Medulla oblongata (tissue), 1 donor: ENCODE measurements around the gene NACC1.

Source experiments
- DNase-seq: peaks from one replicate; pipeline ENCODE4 v3.0.0-alpha.2; 2015; ENCODE audit errors: extremely low spot score

NACC1 gene

DNA sequence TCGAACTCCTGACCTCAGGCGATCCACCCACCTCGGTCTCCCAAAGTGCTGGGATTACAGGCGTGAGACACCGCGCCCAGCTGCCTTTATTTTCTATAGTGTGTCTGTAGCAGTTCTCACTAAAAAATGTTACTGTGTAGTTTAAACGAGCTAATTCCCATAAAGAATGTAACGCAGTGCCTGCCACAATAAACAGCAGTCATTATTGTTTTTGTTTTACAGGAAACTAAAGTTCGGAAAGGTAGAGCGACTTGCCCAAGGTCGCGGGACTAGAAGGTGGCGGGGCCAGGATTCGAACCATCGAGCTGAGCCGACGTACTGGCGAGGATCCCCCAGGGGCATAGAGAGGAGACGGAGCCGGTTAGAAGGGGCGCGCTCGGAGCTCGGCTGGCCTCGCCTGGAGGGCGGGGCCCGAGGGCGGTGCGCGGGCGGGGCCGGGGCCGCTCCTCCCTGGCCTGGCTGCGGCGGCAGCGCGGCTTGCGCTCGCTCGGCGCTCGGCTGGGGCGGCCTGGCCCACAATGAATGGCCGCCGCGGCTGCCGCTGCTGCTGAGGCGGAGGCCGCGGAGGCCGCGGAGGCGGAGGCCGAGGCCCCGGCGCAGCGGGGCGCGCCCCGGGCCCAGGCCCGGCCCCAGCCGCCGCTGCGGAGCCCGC is at the start of gene NACC1:
Gene NACC1, plus strand, starts transcription at position 493 of the 652 bp plus-strand sequence. CDS start 16,944 bp downstream, outside the sequence.
- DNase-seq = peak; percentile 91

DNA sequence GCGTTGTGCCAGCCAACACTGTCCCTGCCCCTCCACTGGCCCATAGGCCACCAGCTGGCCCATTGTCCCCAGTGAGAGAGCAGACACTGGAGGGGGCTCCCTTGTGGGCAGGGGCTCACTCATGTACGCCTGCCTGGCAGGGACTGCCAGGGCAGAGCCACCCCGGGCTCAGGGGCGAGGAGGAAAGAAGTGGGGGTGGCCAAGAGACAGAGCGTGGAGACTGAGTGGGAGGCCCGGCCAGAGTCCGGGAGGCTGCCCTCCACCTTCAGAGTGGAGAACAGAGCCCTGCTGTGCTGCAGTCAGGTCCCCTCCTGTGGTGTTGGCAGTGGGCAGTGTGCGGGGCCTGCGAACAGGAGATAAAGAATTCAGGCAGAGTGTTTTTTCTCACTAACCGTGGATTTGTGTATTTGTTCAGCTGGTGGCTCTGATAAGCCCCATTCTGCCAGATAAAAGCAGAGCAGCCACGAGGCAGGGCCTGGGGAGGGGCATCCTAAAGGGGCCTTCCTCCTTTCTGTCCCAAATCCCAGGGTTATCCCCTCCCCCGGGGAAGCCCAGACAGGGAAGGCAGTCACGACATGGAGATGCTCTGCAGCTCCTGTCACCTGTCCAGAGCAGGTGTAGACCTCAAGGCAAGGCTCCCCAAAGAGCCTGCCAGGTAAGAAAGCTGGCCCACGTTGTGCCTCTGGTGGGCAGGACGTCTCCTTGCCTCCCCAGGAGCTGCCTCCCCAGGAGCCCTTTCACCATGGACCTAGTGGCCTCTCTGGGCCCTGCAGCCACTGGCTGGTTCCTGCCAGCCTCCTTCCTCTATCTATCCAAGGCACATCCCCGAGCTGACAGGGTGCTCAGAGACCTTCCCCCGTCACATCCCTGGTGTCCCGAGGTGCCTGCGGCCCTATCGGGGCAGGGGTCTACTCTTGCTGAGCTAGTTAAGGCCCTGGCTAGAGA is 48.4 kb upstream of the NACC1 start:
- no peak for DNase-seq

DNA sequence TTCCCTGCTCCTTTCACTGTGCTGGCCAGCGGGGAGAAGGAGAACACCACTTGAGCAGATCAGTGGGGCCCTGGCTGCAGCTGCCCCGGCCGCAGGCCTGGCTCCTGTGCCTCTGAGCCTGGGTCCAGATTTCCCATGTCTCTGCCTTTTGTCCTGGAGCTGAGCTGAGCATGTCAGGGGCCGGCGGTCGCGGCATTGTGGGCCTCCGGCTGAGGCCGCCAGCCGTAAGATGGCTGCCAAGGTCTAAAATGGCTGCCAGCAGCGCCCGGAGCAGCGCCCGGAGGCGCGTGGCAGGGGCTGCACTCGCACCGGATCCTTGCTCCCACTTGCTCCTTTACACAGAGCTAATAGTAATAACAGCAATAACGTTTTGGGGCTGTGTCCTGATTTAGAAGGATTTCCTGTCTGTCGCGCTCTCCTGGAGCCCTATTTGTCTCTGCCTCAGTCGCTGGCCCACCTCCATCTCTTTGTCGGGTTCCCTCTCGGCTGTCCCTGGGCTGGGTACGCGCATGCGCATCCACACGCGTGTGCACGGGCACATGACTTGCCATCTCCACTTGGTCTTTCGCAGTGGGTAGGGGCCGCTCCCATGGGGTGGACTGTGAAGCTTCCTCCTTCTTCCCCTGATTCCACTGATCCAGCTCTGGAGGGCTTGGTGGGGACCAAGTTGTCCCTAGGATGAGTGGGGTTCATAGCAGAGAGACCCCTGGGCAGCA is 47.5 kb upstream of the NACC1 start:
- DNase-seq = peak; percentile 73

DNA sequence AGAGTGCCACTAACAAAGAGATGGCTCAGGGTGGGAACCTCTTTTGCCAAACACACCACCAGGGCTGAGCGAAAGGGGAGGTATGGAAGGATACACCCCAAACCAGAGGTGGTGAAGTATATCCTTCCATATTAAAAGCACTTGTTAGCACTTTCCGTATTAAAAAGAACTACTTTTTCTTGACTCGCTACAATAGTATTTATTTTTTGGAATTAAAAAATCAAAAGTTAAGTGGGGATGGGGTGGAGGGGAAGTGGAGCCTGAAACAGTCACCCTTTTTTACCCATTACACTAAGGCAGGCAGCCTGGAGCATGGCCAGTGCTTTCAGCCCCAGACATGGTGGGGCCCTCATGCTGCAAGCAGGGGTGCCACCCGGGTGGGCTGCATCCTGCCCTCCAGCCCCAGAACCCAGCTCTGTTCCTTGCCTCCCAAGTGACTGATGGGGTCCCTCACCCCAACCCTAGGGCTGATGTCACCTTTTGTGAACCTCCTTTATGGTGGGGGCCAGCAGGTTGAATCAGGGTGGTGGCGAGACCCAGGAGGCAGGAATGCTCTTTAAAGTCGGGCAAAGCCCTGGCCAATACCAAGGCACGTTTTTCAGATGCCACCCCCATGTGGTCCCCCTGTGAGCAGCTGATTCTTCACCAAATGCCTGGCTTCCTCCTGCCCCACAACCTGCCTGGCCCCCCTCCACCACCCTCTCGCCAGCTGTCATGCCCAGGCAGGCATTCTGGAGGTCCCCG is 46.4 kb upstream of the NACC1 start:
- no peak for DNase-seq

DNA sequence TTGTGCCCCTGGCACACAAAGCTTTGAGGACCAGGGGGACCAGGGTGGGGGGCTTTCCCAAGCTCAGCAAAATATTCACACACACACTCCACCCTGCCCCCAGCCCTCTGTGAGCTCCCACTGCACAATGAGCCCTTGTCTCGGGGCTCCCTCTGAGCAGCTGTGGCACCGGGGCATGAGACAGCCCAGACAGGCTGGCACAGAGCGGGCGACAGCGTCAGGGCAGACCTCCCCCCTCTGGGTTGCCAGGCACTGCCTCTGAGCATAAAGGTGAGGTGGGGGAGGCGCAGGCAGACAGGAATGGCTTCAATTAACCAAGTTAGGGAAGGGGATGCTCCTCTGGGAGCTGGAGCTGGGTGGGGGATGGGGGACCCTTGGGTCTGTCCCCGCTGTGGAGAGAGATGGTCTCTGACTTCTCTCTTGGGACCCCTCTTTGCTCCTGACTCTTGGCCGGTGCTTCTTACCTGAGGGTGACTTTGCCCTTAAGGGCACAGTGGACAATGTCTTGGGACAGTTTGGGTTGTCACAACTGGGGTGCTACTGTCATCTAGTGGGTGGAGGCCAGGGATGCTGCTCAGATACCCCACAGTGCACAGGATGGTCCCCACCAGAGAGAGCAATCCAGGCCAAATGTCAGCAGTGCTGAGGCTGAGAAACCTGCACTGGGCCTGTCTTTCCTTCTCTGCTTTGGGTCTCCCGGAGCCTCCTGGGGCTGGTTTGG is 45.7 kb upstream of the NACC1 start:
- DNase-seq = peak; percentile 98

DNA sequence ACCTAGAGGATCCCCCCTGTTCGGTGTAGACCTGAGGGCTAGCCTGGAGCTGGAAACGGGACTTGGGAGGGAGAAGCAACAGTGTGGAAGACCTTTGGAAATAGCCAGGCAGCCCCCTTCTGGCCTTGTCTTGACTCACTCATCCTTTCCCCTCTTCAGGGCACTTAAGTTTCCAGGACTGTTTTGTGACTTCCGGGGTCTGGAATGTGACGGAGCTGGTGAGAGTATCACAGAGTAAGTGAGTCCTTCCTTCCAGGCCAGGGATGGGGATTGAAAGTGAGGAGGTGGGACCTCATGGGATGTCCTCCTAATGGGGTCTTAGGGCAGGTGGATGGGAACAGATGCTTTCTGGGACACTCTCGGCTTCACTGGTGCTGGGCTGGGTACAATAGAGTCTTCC is 44.8 kb upstream of the NACC1 start:
- no peak for DNase-seq

DNA sequence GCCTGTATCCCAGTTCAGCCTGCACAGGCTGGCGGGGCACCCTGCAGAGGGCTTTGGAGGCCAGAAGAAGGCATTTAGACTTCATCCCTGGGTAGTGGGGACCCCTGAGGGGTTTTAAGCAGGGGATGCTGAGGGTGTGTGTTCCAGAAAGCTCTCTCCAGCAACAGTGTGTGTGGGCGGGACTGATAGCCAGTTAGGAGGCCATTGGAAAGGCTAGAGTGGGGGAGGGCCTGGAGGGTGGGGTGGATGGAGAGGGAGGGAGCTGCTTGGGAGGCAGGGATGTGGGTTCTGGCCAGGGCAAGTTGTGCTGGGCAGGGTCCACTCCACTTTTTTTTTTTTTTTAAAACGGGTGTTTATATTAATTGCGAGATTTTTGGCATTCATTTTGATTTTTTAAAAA is 43.7 kb upstream of the NACC1 start:
- DNase-seq = no peak

DNA sequence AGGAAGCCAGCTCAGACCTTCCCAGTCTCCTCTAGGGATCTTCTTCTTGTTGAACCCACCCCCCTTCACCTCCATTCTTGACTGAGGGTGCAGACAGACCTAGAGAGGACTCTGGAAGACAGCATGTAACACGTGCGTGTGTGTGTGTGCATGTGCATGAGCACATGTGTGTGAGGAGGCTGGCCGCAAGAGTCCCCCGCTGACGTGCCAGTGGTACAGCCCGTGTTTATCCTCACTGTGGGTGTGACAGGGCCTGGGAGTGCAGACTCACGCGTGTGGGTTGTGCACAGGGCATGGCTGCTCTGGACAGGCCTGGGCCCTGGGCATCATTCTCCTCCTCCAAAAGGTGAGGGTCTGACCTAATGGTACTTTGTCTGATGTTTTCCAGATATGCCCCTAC is 41.7 kb upstream of the NACC1 start:
- DNase-seq = no peak

DNA sequence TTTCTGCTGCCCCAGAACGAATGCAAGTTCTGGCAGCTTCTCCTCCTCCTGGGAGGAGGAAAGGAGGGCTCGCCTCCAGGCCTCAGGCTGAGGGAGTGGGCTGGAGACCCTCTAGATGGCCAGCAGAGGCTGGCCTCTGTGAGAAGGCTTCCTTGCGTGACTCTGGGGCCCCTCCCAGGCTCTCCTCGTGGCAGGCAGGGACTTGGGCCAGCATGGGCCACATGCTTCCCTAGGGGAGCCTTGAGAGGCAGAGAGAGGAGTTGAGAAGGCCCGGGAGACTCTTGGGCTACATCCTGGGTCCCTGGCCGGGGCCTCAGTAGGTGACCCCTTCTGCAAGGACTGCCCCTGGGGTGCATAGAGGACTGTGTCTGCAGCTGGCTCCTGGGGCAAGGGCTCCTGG is 41.3 kb upstream of the NACC1 start:
- DNase-seq = peak; percentile 82

DNA sequence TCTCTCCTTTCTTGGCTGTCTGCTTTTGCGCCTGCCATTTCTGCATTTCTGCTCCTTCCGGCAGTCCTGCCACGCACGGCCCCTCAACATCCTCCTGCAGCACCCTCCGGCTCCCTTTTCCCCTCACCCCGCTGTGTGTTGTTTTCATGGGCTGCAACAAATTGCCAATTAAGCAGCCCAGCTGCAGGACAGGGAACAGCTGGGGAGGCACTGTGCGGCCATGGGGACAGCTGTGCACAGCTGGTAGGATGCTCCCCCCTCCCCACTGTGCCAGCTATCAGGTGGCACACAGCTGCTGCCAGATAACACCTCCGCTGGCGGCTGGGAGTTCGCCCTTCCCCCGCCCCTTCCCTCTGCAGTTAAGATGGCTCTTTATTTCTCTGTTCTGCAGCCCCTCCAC is 40.8 kb upstream of the NACC1 start:
- DNase-seq = no peak

DNA sequence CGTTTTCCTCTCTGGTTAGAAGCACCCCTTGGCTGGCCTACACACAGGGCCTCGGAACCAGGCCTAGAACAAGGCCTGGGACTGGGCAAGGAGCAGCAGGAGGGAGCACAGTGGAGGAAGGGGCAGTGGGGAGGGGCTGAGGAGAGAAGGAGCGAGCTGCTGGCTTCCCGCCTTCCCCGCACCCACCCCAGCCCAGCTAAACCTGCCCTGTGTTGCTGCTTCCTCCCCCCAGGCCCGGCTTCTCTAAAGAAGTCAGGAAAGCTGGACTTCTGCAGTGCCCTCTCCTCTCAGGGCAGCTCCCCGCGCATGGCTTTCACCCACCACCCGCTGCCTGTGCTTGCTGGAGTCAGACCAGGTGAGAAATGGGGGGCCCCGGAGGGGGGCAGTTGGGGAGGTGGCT is 39.7 kb upstream of the NACC1 start:
- DNase-seq = no peak

DNA sequence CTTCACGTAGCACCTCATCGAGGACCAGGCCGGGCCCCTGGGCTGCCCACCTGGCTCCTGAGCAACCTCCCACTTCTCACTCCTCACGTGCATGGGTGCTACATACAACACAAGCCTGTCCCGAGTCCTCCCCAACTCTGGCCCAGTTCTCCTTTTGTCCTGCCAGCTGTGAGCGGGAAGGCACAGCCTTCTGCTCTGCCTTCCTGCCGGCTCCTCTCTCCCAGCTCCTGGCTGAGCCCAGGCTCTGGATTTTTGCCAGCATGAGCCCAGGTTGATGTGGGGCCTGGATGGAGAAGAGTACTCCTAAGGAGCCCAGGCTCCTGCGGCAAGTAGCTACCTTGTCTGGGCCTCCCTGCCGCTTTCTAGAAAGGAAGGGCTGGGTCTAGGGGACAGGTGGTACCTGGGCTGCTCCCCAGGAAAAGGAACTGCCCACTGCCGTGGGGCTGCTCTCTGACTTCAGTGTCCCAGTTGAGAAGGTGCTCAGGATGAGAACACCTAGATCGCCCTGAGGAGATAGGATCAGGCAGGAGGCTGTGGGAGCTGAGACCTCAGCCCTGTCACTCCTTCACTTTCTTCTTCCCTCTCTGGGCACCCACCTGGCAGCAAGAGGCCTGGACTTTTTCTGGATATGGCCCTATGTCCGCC is 39.0 kb upstream of the NACC1 start:
- no peak for DNase-seq

DNA sequence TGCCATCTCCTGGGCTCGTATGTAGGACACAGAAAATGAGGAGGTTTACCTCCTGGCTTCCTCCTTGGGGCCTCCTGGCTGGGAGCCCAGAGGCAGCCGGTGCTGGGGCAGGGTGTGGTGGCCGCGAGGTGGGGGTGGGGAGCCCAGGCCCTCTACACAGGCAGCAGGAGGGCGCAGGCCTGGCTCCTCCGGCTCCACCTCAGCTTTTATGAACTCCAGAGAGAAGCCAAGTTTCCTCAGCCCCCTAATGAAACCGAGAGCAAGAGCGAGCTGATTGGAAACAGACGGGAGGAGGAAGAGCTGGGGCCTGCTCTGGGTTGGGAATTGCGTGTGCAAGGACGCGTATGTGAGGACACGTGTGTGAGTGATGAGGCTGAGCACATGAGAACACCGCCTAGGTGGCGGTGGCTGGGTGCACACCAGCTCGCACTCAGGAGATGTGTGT is 38.5 kb upstream of the NACC1 start:
- DNase-seq = no peak

DNA sequence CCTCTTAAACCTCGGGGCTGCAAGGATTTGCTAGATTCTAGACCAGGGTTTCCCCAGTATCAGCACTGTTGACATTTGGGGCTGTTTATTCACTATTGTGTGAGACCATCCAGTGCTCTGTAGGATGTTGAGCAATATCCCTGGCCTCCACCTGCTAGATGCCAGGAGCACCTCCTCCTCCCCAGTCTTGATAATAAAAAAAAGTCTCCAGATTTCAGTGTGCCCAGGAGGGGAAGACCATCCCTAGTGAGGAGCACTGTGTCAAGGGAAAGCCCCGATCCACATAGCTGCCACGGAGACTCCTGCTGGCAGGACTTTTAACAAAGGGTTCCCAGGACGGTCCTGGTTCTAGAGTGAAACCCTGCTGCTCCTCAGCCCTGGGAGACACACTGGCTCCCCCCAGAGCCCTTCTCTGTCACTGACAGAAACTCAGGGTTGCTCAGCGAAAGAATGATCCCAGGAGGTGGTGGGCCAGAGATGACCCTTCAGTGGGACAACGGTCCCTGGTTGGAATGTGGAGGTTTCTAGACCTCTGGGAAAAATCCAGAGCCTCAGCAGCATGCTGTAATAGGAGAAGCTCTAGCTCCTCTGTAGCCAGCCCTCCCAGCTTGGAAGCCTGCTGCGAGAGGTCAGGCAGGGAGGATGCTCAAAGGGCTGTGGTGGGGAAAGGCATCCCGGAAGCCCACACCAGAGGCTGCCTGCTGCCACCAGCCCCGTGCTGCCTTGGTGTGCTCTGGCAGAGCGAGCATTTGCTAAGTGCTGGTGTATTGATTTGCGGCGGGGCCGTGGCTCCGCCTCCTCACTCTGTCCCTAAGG is 35.7 kb upstream of the NACC1 start:
- peak; percentile 73 for DNase-seq

DNA sequence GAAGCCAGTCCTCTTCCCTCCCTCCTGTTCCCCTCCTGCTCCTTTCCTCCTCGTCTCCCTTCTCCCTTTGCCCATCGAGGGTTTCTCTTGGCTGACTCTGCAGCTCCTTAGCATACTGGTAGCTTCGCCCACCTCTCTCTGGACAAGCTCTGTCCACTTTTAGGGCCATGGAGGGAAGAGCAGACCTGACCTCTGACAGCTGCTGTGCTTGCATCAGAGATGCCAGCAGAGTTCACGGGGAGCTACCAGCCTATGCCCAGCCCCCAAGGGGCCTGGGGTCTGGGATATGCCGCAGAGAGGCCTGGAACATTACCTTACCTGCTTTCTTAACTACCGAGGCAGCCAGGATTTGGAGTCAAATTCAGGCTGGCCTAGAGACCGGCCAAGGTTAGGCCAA is 35.1 kb upstream of the NACC1 start:
- no peak for DNase-seq

DNA sequence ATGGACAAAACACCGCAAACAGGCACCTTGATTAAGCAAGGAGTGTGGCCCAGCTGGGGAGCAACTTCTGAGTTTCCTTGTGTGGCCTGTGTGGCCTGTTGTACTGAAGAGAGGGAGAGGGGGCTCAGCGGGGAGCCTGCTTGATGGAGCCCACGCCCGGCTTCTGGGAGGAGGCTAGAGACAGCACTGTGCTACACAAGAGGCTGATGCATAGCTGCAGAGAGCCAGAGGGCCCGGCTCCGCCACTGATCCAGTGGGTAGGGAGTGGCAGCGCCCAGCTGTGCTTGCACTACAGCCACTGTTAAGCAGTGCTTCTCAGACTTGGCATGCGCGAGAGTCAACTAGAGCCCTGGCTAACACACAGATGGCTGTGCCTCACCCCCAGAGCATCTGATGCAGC is 34.4 kb upstream of the NACC1 start:
- no peak for DNase-seq

DNA sequence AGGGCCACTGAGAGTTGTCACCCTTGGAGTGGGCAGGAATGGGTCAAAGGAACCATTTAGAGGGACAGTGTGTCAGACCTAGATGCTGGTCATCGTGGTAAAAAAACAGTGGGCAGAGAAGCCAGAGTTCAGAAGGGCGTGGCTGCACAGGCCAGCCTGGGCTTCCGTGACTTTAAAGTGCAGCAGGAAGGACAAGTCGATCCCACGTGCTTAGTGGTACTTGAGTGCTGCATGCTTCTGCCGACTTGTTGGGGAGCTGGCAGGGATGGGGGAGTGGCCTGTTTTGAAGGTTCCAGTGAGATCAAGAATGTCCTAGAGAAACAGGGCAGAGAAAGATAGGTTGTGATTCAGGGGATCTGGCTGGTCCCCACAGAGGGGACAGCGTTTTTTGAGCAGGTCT is 32.4 kb upstream of the NACC1 start:
- no peak for DNase-seq

DNA sequence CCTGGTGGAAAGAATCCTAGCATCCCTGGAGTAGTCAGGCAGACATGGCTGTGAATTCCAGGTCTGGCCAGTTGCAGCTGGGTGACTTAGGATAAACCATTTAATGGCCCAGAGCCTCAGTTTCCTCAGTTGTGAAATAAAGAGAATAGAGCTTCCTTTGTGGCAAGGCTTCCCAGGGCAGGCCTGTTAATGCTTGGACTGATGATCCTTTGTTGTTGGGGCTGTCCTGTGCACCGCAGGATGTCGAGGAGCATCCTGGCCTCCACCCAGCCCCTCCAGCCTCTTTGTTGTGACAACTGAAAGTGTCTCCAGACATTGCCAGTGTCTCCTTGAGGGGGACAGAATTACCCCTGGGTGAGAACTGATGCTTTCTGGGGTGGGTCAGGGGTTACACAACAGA is 31.7 kb upstream of the NACC1 start:
- DNase-seq = no peak

DNA sequence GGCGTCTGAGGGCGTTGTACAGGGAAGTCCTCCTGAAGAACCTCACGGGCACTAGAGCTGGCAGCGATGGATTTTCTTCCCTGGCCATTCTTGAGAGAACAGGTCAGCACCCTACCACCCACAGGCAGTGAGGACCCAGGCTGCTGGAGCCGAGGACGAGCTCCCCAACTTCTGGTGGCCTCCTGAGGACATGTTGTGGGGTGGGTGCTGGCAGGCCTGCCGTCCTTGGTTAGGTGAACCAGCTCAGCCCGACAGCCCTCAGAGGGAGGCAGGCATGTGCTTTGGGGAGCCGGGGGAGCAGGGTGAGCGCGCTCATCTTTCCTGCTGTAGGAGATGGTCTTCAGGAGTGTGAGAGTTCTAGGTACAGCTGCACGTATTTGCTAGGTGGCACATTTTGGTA is 30.8 kb upstream of the NACC1 start:
- DNase-seq = no peak
